ENCODE data around the gene BTN2A1. TPM values are rescaled to one million over a fixed set of nuclear protein-coding genes. Genes with fewer than 3 reads are reported as not detected.

Gene BTN2A1
- total RNA-seq, 2 donors from 2014 or later, result 11.5 to 24.1 TPM

DNA sequence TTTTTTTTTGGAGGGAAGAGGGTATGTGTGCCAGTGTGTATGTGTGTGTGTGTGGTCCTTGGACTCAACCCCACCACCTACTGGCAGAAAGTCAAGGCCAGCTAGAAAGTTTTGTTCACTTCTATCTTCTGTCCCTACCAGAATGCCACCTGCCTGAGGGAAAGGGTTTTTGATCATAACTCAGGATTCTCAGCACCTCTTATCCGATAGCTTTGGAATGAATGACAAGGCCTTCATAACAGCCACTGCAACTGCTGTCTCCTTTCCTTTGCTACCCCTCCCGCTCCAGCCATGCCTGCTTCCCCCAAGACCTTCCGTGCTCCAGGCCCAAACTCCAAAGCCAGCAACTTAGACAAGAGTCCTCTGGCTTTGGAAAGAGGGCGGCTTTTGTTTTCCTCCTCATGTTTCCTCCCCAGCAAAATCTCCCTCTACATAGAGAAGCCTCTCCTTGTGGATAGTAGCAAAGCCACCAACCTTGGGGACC lies 37.0 kb upstream of the BTN2A1 start:
- DNase-seq (ENCODE audit: low spot score), result no peak
- Histone ChIP-seq H3K4me1 (replicated peaks) (no peaks in the 10 kb centered on the region), H3K27me3 (replicated peaks; ENCODE audit: insufficient read depth) (no peaks in the 10 kb centered on the region), H3K4me3 (peak overlapping the region; percentile 51 to 78), H3K36me3 (no peaks in the 10 kb centered on the region), H3K9me3 (no peaks in the 10 kb centered on the region), H3K27ac (peak overlapping the region; percentile 85 to 93)
- TF ChIP-seq POLR2A (IDR thresholded peaks at IDR 0.05), result no peak
- TF ChIP-seq, protein P1, sequence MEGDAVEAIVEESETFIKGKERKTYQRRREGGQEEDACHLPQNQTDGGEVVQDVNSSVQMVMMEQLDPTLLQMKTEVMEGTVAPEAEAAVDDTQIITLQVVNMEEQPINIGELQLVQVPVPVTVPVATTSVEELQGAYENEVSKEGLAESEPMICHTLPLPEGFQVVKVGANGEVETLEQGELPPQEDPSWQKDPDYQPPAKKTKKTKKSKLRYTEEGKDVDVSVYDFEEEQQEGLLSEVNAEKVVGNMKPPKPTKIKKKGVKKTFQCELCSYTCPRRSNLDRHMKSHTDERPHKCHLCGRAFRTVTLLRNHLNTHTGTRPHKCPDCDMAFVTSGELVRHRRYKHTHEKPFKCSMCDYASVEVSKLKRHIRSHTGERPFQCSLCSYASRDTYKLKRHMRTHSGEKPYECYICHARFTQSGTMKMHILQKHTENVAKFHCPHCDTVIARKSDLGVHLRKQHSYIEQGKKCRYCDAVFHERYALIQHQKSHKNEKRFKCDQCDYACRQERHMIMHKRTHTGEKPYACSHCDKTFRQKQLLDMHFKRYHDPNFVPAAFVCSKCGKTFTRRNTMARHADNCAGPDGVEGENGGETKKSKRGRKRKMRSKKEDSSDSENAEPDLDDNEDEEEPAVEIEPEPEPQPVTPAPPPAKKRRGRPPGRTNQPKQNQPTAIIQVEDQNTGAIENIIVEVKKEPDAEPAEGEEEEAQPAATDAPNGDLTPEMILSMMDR (IDR thresholded peaks at IDR 0.05), result peak in 2 of 4 experiments; percentile 16 to 26
- intact Hi-C loops (cut with DNase I), result no loop called here
- WGBS, result 26% methylated on average over 4 of the region's 4 CpGs

DNA sequence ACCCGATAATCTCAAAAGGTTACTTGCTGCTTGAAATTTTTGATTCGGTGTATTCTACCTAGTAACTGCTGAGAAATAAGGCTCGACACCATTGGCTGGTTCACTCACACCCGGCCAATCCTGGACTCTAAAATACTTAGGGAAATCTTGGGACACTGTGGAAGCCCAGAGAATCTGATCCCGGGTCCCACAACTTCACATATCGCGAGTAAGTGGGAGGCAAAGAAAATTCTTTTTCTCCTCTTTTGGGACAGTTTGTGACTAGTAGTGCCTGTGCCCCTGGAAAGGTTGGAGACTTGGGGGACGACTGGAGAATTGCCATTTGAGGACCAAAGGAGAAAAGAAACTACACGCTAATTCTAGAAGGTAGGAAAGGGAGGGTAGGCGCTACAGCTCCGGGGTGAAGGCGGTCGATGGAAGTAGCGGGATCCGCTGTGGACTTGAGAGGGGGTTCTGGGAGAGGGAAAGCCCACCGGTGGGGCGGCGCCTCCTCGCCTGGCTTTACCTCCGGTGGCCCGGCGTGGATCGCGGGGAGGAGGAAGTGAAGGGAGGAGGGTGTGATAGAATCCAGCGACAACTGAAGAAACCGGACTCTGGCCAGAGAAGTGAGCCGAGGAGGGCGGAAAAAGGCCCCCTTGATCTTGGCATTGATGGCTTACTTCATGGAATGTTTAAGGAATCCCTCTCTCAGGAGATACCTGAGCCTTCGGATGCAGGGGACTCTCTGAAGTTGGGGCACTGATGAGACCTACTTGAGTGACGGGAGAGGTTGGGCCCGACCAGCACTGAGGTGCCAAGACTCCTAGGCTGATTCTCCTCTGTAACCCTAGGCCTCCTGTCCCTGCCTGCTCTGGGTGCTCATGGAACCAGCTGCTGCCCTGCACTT lies 36.3 kb upstream of the BTN2A1 start:
- peak; percentile 86 for TF ChIP-seq POLR2AphosphoS5 (IDR thresholded peaks at IDR 0.05)
- TF ChIP-seq, protein P1 (IDR thresholded peaks at IDR 0.05), result peak in 1 of 4 experiments; percentile 9
- peak; percentile 56 for TF ChIP-seq POLR2A (IDR thresholded peaks at IDR 0.05)
- Histone ChIP-seq H3K27ac (peak overlapping the region; percentile 85 to 93), H3K27me3 (replicated peaks; ENCODE audit: insufficient read depth) (no peaks in the 10 kb centered on the region), H3K4me3 (peak overlapping the region; percentile 51 to 78), H3K9me3 (no peaks in the 10 kb centered on the region), H3K4me1 (replicated peaks) (no peaks in the 10 kb centered on the region), H3K36me3 (no peaks in the 10 kb centered on the region)
- intact Hi-C loops (cut with DNase I), result no loop called here
- under 1% methylated on average over 31 of the region's 31 CpGs for WGBS
- DNase-seq (ENCODE audit: low spot score), result peak; percentile 83

DNA sequence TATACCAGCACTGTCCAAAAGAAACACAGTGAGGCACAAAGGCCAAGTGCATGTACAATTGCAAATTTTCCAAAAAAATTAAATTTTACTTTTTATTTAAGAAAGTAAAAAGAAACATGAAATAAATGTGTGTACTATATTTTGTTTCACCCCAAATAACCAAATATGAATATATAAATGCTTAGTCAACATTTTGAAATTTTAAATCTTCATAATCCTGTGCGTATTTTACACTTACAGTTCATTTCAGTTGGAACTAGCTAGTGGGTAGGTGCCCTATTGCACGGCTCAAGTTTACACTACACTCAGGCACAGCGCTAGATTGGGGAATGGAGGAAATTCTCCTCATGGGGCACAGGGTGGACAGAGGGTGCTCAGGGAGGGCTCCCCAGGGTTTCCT lies 35.4 kb upstream of the BTN2A1 start:
- Histone ChIP-seq H3K4me3 (no peak overlapping the region), H3K27ac (no peak overlapping the region), H3K4me1 (replicated peaks) (no peaks in the 10 kb centered on the region)

DNA sequence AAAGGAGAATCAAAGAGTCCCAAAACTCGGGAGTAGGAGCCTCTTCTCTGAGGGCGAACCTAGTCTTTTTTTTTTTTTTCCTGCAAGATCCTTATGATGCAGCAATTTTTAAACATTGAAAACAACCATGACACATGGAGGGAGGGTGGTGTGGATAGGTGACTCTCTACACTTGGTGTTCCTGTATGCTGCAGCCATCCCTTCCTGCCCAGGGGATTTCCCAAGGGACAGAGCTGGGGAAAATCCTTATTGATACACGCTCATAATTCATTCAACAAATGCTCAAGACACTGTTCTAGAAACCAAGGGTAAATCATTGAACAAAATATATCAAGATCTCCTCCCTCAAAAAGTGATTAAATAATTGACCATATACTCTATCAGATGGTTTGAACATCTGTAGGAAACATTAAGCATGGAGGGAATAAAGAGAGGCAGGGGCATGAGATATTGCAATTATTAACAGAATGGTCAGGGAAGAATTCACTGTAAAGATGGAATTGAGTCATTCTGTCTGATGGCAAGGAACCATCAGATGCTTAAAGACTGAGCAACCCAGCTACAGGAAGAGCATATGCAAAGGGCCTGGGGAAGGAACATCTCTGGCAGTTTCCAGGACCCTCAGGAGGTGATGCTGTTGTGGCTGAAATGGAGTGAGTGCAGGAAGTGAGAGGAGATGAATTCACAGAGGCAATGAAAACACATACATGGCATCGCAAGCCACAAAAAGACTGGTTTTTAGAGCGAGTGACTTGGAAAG lies 30.9 kb upstream of the BTN2A1 start:
- Histone ChIP-seq H3K27ac (no peak overlapping the region), H3K4me3 (no peak overlapping the region), H3K27me3 (replicated peaks; ENCODE audit: insufficient read depth) (no peaks in the 10 kb centered on the region), H3K9me3 (no peaks in the 10 kb centered on the region), H3K36me3 (no peaks in the 10 kb centered on the region), H3K4me1 (replicated peaks) (no peaks in the 10 kb centered on the region)
- intact Hi-C loops (cut with DNase I), result no loop called here
- DNase-seq (ENCODE audit: low spot score), result no peak
- TF ChIP-seq POLR2AphosphoS5 (IDR thresholded peaks at IDR 0.05), result no peak
- TF ChIP-seq, protein P1 (IDR thresholded peaks at IDR 0.05), result no peak
- no peak for TF ChIP-seq POLR2A (IDR thresholded peaks at IDR 0.05)
- 91% methylated on average over 5 of the region's 5 CpGs for WGBS

More for the DNA sequence above, 35.4 kb upstream of the BTN2A1 start:
- TF ChIP-seq POLR2AphosphoS5 (IDR thresholded peaks at IDR 0.05) (no peak), POLR2A (IDR thresholded peaks at IDR 0.05) (no peak)
- TF ChIP-seq, protein P1 (IDR thresholded peaks at IDR 0.05), result no peak
- intact Hi-C loops (cut with DNase I), result no loop called here
- H3K36me3 ChIP-seq, result no peaks in the 10 kb centered on the region
- no peaks in the 10 kb centered on the region for H3K9me3 ChIP-seq
- no peak for DNase-seq (ENCODE audit: low spot score)
- 86% methylated on average over 3 of the region's 3 CpGs for WGBS
- H3K27me3 ChIP-seq (replicated peaks; ENCODE audit: insufficient read depth), result no peaks in the 10 kb centered on the region
